Uterus (tissue), 2 donors: Measurements from ENCODE around the gene CCDC74A.
"Not testable (repeated sequence)": the region's sequence is repeated elsewhere in the genome, so short reads cannot be mapped to it uniquely, and the experiment has no call there.

ENCODE experiments used
- CTCF ChIP-seq, 4 experiments: fragments of 200-600 bp in 2 of 4; fragments of 450-650 bp in 2 of 4; sonication (generic) in 2 of 4; IDR thresholded peaks; one replicate each; pipeline ENCODE4 v1.5.1; 2016 to 2019; ENCODE audit warnings: antibody characterized with exemption in 4 of 4, mild to moderate bottlenecking in 2 of 4, moderate library complexity in 1 of 4
- POLR2A ChIP-seq, 2 donors: fragments of 450-650 bp; IDR thresholded peaks; one replicate each; pipeline ENCODE4 v1.6.1; 2016; ENCODE audit warnings: antibody characterized with exemption in 2 of 2, mild to moderate bottlenecking in 1 of 2, moderate library complexity in 1 of 2

- TF ChIP-seq CTCF, POLR2A (IDR thresholded peaks at IDR 0.05): not testable (repeated sequence)
These were observed 8.5 kb downstream of the CCDC74A start for GRCh38 chr2:131535951-131536826.
